HepG2 (cell line): ENCODE data around the gene TIFAB. TPM values are rescaled to one million over a fixed set of nuclear protein-coding genes. Genes with fewer than 3 reads are reported as not detected.
A peak's percentile ranks its signal among the peaks of the same experiment; 100 is the strongest.

Experiments
- ATM ChIP-seq: fragments of 450-650 bp; IDR thresholded peaks from 2 replicates; pipeline ENCODE4 v1.7.1; 2017; ENCODE audit warnings: mild to moderate bottlenecking, borderline replicate concordance
- DRAP1 ChIP-seq: IDR thresholded peaks from 2 replicates; pipeline ENCODE4 v1.6.1; 2016; ENCODE audit warnings: missing genetic modification reagents, missing compliant biosample characterization
- FIP1L1 ChIP-seq: fragments of 200-400 bp; formaldehyde crosslinking; IDR thresholded peaks from 2 replicates; pipeline ENCODE4 v1.6.1; 2018; ENCODE audit warnings: low read depth, mild to moderate bottlenecking, low read length, moderate library complexity, borderline replicate concordance; ENCODE audit not compliant: insufficient read depth
- GATAD1 ChIP-seq: IDR thresholded peaks from 2 replicates; pipeline ENCODE4 v1.6.1; 2016; ENCODE audit warnings: missing genetic modification reagents, missing compliant biosample characterization
- HNF1B ChIP-seq: sonication (generic); formaldehyde crosslinking; IDR thresholded peaks from 2 replicates; pipeline ENCODE4 v1.5.1; 2020; ENCODE audit warnings: mild to moderate bottlenecking, moderate library complexity, missing genetic modification reagents
- PCBP1 ChIP-seq: fragments of 200-400 bp; formaldehyde crosslinking; IDR thresholded peaks from 2 replicates; pipeline ENCODE4 v1.6.1; 2017; ENCODE audit warnings: mild to moderate bottlenecking, low read depth, low read length, borderline replicate concordance
- PPARG ChIP-seq: conservative IDR thresholded peaks from 2 replicates; pipeline ENCODE4 v1.6.1; 2016; ENCODE audit warnings: missing biosample characterization, missing genetic modification reagents
- SALL2 ChIP-seq: sonication (generic); formaldehyde crosslinking; IDR thresholded peaks from 2 replicates; pipeline ENCODE4 v1.8.1; 2023; ENCODE audit warnings: mild to moderate bottlenecking, missing genetic modification reagents, inconsistent platforms
- SIX4 ChIP-seq: sonication (generic); formaldehyde crosslinking; IDR thresholded peaks from 2 replicates; pipeline ENCODE4 v1.4.0; 2020; ENCODE audit warnings: missing genetic modification reagents
- STAT5B ChIP-seq: sonication (generic); formaldehyde crosslinking; IDR thresholded peaks from 2 replicates; pipeline ENCODE4 v1.4.0; 2020; ENCODE audit warnings: missing genetic modification reagents
- THAP9 ChIP-seq: sonication (generic); formaldehyde crosslinking; IDR thresholded peaks from 2 replicates; pipeline ENCODE4; 2020; ENCODE audit warnings: missing genetic modification reagents, mild to moderate bottlenecking, borderline replicate concordance
- ZBTB43 ChIP-seq: sonication (generic); formaldehyde crosslinking; conservative IDR thresholded peaks from 2 replicates; pipeline ENCODE4 v1.4.0; 2020; ENCODE audit warnings: missing genetic modification reagents
- ZC3H13 ChIP-seq: sonication (generic); formaldehyde crosslinking; IDR thresholded peaks from 2 replicates; pipeline ENCODE4 v1.8.1; 2023; ENCODE audit warnings: mild to moderate bottlenecking, missing genetic modification reagents, moderate library complexity
- ZKSCAN1 ChIP-seq: fragments of 150-350 bp; IDR thresholded peaks from 2 replicates; pipeline ENCODE4 v1.6.1; 2014; ENCODE audit warnings: low read length
- ZNF616 ChIP-seq: sonication (generic); formaldehyde crosslinking; IDR thresholded peaks from 2 replicates; pipeline ENCODE4 v1.5.0; 2020; ENCODE audit warnings: low read depth, mild to moderate bottlenecking, missing genetic modification reagents
- ZNF674 ChIP-seq: sonication (generic); formaldehyde crosslinking; IDR thresholded peaks from 2 replicates; pipeline ENCODE4 v1.5.0; 2020; ENCODE audit warnings: low read depth, mild to moderate bottlenecking, missing genetic modification reagents
- ZNF724P ChIP-seq: sonication (generic); formaldehyde crosslinking; IDR thresholded peaks from 2 replicates; pipeline ENCODE4 v1.8.0; 2022; ENCODE audit warnings: missing genetic modification reagents, borderline replicate concordance
- polyA plus RNA-seq, 8 experiments: library from polyadenylated mRNA; depleted of rRNA in 3 of 8; stranded (reverse) in 7 of 8; unstranded in 1 of 8; fragments of >200 nt; fragmentation: Illumina TruSeq in 4 of 8; extraction: Trizol in 4 of 8; gene quantifications; 2 replicates each; pipeline versions ENCODE4 v1.2.1 to v1.2.3, GENCODE V29; 2011 to 2016; ENCODE audit warnings: low read depth in 4 of 8, missing spikeins in 1 of 8, mixed read lengths in 1 of 8; ENCODE audit not compliant: insufficient read depth in 1 of 8
- total RNA-seq, 5 experiments: library from RNA; depleted of rRNA; stranded (reverse); fragments of >200 nt; fragmentation: Illumina TruSeq; extraction: Trizol; gene quantifications; 2 replicates each; pipeline ENCODE4 v1.2.3, GENCODE V29; 2016; ENCODE audit warnings: low read depth in 1 of 5
- TF ChIP-seq, protein P1 (sequence below): sonication (generic); formaldehyde crosslinking; IDR thresholded peaks from 2 replicates; pipeline ENCODE4 v1.4.0; 2020; ENCODE audit warnings: mild to moderate bottlenecking, missing genetic modification reagents
- TF ChIP-seq, protein P2 (sequence below): sonication (generic); formaldehyde crosslinking; IDR thresholded peaks from 2 replicates; pipeline ENCODE4 v1.4.0; 2020; ENCODE audit warnings: missing genetic modification reagents

TIFAB gene
- total and polyA plus RNA-seq, 2 of the 13 experiments (the other 11 are each of a cell fraction or from before 2014, with no cell fraction given) = not detected

DNA sequence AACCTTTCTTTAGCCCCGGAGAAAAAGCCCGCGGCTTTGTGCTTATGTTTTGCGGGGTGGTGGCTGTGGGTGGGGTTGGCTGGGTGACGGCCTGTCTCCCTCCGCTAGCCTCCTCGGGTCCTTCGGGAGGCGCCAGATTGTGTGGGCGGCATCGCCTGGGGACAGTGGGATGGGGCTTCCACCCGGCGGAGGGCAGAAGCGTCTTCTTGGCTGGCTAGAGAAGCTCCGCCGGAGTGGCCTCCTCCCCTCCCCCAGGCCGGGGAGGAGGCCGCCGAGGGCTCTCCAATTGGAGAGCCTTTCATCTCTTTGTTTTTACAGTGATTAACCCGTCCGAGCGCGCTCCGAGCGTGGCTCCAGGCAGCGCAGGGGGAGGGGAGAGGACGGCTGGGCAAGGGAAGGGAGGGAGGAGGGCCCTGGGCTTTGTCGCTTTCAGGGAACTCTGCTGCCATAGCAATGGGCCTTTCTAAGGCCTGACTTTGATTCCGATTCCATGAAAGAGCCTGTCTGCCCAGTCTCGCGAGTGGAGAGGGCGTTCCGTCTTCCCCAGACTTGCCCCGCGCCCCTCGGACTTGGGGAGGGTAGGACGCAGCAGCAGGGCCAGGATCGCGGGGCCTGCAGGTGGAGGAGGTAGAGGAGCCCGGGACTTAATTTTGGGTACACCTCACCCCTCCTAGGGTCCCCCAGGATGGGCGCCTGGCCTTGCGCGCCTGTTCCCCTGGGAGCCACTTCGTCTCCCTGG, 36.7 kb upstream of the TIFAB start (continued):
- TF ChIP-seq, protein P1, sequence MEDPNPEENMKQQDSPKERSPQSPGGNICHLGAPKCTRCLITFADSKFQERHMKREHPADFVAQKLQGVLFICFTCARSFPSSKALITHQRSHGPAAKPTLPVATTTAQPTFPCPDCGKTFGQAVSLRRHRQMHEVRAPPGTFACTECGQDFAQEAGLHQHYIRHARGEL (CRISPR knock-in tag) = no peak
- TF ChIP-seq PPARG (CRISPR knock-in tag) (peak; percentile 31; the same call in 1 of the 2 replicates), FIP1L1 (no peak), ZNF616 (CRISPR knock-in tag) (no peak), ZNF724P (CRISPR knock-in tag) (no peak), GATAD1 (CRISPR knock-in tag) (no peak), ZC3H13 (CRISPR knock-in tag) (no peak), HNF1B (0 out of 2 replicates have a peak, but pooled peaks have one; percentile 39), ZKSCAN1 (no peak), DRAP1 (CRISPR knock-in tag) (no peak), STAT5B (CRISPR knock-in tag) (no peak), SIX4 (CRISPR knock-in tag) (no peak), THAP9 (CRISPR knock-in tag) (no peak; the same call in 1 of the 2 replicates), ZBTB43 (CRISPR knock-in tag) (no peak), ZNF674 (CRISPR knock-in tag) (no peak), PCBP1 (0 out of 2 replicates have a peak, but pooled peaks have one; percentile 49), ATM (no peak), SALL2 (CRISPR knock-in tag) (peak; percentile 30; the same call in 1 of the 2 replicates)
- TF ChIP-seq, protein P2, sequence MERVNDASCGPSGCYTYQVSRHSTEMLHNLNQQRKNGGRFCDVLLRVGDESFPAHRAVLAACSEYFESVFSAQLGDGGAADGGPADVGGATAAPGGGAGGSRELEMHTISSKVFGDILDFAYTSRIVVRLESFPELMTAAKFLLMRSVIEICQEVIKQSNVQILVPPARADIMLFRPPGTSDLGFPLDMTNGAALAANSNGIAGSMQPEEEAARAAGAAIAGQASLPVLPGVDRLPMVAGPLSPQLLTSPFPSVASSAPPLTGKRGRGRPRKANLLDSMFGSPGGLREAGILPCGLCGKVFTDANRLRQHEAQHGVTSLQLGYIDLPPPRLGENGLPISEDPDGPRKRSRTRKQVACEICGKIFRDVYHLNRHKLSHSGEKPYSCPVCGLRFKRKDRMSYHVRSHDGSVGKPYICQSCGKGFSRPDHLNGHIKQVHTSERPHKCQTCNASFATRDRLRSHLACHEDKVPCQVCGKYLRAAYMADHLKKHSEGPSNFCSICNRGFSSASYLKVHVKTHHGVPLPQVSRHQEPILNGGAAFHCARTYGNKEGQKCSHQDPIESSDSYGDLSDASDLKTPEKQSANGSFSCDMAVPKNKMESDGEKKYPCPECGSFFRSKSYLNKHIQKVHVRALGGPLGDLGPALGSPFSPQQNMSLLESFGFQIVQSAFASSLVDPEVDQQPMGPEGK = peak; percentile 67
